Astrocyte of the cerebellum (primary cell): ENCODE measurements around the gene ITGA11.

Experiments
- DNase-seq: peaks from one replicate; pipeline ENCODE4 v3.0.0-alpha.2; 2011; ENCODE audit warnings: low read depth
- H3K4me3 ChIP-seq: 2 replicates; pipeline ENCODE4 v1.5.1; 2011; ENCODE audit warnings: mild to moderate bottlenecking, low read depth, low read length, moderate library complexity
- in situ Hi-C: cut with HindIII; loops from 2 replicates; pipeline ENCODE4 v1.10.0; 2017; ENCODE audit warnings: low sequenced_read_pairs
- TF ChIP-seq, protein P1 (sequence below): IDR thresholded peaks from 2 replicates; pipeline ENCODE4 v1.5.1; 2012; ENCODE audit warnings: low read length, low read depth, moderate library complexity, mild to moderate bottlenecking; ENCODE audit errors: missing control alignments

ITGA11 gene

DNA sequence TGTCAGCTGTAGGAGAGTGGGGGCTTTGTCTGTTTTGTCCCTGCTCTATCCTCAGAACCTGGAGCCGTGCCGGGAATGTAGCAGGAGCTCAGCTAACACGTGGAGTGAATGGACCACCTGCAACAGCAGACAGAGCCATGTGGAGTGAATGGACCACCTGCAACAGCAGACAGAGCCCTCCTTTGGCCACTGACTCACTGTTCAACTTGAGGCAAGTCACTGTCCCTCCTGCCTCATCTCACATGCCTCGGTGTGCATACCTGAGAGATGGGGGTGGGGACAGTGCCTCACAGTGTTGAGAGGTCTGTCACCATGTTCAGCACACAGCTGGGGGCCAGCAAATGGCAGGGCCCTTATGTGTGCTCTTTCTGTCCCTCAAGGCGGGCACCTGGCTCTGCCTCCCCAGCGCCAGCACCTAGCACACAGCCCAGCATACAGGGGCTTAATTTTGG, 126.5 kb downstream of the ITGA11 start:
- in situ Hi-C loops = loop anchor here (5.0 kb wide), 1 partner anchor 52 kb away; no protein-coding TSS in a partner anchor
- TF ChIP-seq, protein P1, sequence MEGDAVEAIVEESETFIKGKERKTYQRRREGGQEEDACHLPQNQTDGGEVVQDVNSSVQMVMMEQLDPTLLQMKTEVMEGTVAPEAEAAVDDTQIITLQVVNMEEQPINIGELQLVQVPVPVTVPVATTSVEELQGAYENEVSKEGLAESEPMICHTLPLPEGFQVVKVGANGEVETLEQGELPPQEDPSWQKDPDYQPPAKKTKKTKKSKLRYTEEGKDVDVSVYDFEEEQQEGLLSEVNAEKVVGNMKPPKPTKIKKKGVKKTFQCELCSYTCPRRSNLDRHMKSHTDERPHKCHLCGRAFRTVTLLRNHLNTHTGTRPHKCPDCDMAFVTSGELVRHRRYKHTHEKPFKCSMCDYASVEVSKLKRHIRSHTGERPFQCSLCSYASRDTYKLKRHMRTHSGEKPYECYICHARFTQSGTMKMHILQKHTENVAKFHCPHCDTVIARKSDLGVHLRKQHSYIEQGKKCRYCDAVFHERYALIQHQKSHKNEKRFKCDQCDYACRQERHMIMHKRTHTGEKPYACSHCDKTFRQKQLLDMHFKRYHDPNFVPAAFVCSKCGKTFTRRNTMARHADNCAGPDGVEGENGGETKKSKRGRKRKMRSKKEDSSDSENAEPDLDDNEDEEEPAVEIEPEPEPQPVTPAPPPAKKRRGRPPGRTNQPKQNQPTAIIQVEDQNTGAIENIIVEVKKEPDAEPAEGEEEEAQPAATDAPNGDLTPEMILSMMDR = no peak
- no peak for DNase-seq
- no peak overlapping the region for H3K4me3 ChIP-seq

DNA sequence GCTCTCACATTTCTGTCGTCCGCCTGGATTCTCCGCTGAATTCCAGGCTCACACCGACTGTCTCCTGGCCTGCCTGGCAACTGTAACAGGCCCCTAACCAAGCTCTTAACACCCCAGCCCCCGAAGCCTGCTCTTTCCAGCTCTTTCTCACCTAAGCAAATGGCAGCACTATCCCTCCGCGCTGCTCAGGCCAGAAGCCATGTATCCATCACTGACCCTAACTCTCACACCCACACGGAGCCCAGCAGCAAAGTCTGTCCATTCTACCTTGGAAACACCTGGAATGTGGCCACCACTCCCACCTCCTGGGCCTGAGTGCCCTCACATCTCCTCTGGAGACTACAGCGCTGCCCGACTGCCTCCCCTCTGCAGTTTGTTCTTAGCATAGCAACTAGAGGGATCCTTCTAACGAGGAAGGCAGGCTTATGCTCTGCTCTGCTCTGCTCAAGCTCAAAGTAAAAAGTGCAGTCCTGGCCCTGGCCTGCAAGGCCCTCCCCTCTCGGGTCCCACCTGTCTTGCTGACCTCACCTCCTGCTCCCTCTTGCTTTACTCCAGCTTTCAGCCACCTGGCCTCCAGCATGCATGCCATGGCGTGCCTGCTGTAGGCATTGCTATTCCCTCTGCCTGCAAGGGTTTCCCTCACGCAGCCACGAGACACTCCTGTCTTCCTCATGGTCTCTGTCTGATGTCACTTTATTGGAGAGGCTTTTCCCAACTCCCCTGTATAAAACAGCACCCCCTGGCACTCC, 127.2 kb downstream of the ITGA11 start:
- TF ChIP-seq, protein P1 = peak; percentile 7
- in situ Hi-C loops = loop anchor here (5.0 kb wide), 1 partner anchor 53 kb away; no protein-coding TSS in a partner anchor
- DNase-seq = no peak
- no peak overlapping the region for H3K4me3 ChIP-seq

DNA sequence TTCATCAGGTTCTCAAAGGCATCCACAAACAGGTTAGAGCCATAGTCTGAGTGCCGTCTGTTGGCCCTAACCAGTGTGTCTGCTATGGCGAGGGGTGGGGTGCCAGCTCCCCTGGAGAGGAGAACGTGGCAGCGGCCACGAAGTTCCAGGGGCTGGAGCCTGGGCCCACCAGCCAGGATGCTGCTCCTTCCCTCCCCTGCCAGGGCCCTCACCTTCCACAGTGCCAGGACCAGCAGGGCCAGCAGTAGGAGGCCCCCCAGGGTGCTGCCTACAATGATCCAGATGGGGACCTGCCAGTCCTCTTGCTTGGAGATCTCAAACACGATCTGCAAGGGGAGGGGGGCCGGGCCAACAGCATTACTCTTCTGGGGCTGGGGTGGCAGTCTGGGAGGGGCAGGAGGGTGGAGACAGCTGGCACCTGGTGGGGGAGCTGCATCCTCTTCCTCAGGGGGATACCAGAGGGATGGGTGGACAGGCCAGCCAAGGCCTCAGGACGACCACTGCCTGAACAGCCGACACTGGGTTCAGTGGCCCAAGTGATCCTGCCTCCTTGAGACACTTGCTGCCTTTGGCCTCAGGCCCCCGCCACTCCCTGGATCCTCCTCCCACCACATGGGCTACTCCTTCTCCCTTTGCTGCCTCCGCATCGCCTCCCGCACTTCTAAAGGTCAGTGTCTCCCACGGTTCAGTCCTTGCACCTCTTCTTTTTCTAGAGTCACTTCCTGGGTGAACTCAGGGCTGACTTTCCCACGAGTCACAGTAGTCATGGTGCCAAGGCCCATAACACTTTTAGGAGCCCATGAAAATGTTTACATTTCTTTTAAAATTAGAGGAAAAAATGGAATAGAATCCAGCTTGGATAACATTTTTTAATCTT, 128.2 kb downstream of the ITGA11 start:
- DNase-seq = no peak
- TF ChIP-seq, protein P1 = no peak
- in situ Hi-C loops = no loop called here

DNA sequence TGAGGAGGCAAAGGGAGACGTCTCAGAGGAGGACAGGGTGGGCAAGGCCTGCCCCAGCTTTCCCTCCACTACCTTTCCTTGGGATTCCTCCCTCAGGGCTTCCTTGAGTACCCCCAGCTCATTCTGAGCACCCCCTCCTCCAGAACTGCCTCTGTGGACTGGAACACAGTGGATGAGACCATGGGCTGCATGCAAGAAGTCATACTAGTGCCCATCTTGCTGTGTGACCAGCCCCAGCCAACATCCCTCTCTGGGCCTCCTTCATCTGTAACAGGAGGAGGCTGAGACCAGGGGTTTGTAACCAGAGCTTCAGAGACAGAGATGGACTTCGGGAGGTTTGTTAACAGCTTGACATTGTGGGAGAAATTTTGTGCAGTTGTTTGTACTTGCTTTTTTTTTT, 128.8 kb downstream of the ITGA11 start:
- no peak overlapping the region for H3K4me3 ChIP-seq
- DNase-seq = no peak
- in situ Hi-C loops = no loop called here
- TF ChIP-seq, protein P1 = no peak

More for the DNA sequence above, 128.2 kb downstream of the ITGA11 start:
- no peak overlapping the region for H3K4me3 ChIP-seq

DNA sequence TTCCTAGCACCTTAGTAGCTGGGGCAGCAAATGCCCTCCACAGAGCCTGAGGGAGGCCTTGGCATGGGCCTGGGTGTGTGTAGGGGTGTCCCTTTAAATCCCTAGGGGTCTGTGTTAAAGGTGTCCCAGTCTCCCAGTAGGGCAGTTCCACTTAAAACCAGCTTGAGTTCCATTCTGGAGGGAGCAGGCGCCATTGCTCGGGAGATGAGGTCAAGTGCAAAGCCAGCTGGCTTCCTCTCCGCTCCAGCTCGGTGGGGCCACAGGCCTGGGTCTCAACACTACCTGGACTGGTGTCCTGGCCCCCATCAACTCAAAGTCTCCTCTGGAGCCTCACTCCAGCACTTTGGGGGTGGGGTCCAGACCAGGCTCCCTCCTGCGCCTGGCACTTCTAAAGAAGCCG, 129.2 kb downstream of the ITGA11 start:
- no peak overlapping the region for H3K4me3 ChIP-seq
- no peak for DNase-seq
- TF ChIP-seq, protein P1 = no peak
- in situ Hi-C loops = no loop called here

DNA sequence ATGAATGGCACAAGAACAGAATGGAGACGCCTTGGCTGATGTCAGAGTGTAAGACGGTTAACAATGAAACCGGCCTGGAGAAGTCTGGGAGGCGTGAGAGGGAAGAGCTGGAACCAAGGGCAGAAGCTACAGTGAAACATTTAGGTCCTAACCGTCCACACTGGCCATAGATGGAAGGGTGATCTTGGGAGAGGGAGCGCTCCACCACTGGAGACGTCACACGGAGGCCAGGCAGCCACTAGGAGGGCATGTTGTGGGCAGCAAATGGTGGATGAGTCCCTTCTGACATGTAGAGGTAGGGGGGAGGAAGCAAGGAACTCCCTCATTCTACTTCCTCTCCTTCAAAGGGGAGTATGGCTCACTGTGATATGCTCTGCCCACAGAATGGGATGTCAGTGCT, 130.7 kb downstream of the ITGA11 start:
- in situ Hi-C loops = no loop called here
- no peak overlapping the region for H3K4me3 ChIP-seq
- no peak for DNase-seq
- TF ChIP-seq, protein P1 = no peak
